Astrocyte (in vitro differentiated cells and primary cell): ENCODE data around the gene AIF1. TPM values are rescaled to one million over a fixed set of nuclear protein-coding genes. Genes with fewer than 3 reads are reported as not detected.

Source experiments
- DNase-seq: peaks from one replicate; pipeline ENCODE4 v3.0.0-alpha.2; 2010; ENCODE audit warnings: low read depth
- FAIRE-seq: peaks from 2 replicates; lab custom pipeline; 2011; peaks lifted over from hg19 to GRCh38; lab: Jason Lieb, UNC
- H2AFZ ChIP-seq: 2 replicates; pipeline ENCODE4 v1.6.0; 2012; ENCODE audit warnings: low read depth, low read length, inconsistent platforms
- H3K27ac ChIP-seq: 2 replicates; pipeline ENCODE4 v1.5.1; 2011; ENCODE audit warnings: low read depth, low read length, inconsistent platforms
- H3K27me3 ChIP-seq: 2 replicates; pipeline ENCODE4 v1.6.0; 2011; ENCODE audit warnings: low read length, inconsistent platforms; ENCODE audit not compliant: insufficient read depth
- H3K36me3 ChIP-seq: 2 replicates; pipeline ENCODE4 v1.5.1; 2011; ENCODE audit warnings: low read length, inconsistent platforms; ENCODE audit not compliant: insufficient read depth
- H3K4me1 ChIP-seq: 2 replicates; pipeline ENCODE4 v1.5.1; 2011; ENCODE audit warnings: low read length, inconsistent platforms; ENCODE audit not compliant: insufficient read depth
- H3K4me2 ChIP-seq: 2 replicates; pipeline ENCODE4 v1.6.0; 2012; ENCODE audit warnings: low read length, inconsistent platforms
- H3K4me3 ChIP-seq: 2 replicates; pipeline ENCODE4 v1.5.1; 2011; ENCODE audit warnings: low read depth, mild to moderate bottlenecking, low read length, inconsistent platforms; ENCODE audit not compliant: insufficient read depth
- H3K79me2 ChIP-seq: 2 replicates; pipeline ENCODE4 v1.6.0; 2012; ENCODE audit warnings: mild to moderate bottlenecking, low read length, inconsistent platforms; ENCODE audit not compliant: insufficient read depth
- H3K9ac ChIP-seq: 2 replicates; pipeline ENCODE4 v1.6.0; 2012; ENCODE audit warnings: mild to moderate bottlenecking, low read length, inconsistent platforms
- H3K9me3 ChIP-seq: 2 replicates; pipeline ENCODE4 v1.5.1; 2012; ENCODE audit warnings: low read depth, mild to moderate bottlenecking, low read length, inconsistent platforms; ENCODE audit not compliant: insufficient read depth
- H4K20me1 ChIP-seq: 2 replicates; pipeline ENCODE4 v1.6.0; 2012; ENCODE audit warnings: low read length, inconsistent platforms; ENCODE audit not compliant: insufficient read depth
- H3K27ac Mint-ChIP-seq: one replicate; pipeline ENCODE4 v1.8.0; 2021; ENCODE audit warnings: mild to moderate bottlenecking, mixed read lengths; ENCODE audit not compliant: unreplicated experiment
- H3K27me3 Mint-ChIP-seq: one replicate; pipeline ENCODE4 v1.8.0; 2021; ENCODE audit warnings: low read depth, mixed read lengths; ENCODE audit not compliant: unreplicated experiment
- H3K36me3 Mint-ChIP-seq: one replicate; pipeline ENCODE4 v1.8.0; 2021; ENCODE audit warnings: low read depth, mixed read lengths; ENCODE audit not compliant: unreplicated experiment
- H3K4me1 Mint-ChIP-seq: one replicate; pipeline ENCODE4 v1.8.0; 2021; ENCODE audit warnings: low read depth, mixed read lengths; ENCODE audit not compliant: unreplicated experiment
- H3K4me3 Mint-ChIP-seq: one replicate; pipeline ENCODE4 v1.8.0; 2021; ENCODE audit warnings: mild to moderate bottlenecking, moderate library complexity, mixed read lengths; ENCODE audit not compliant: unreplicated experiment
- H3K9me3 Mint-ChIP-seq: one replicate; pipeline ENCODE4 v1.8.0; 2021; ENCODE audit warnings: mild to moderate bottlenecking, mixed read lengths; ENCODE audit not compliant: unreplicated experiment
- CTCF ChIP-seq: IDR thresholded peaks from 2 replicates; pipeline ENCODE4 v1.5.1; 2011; ENCODE audit warnings: low read depth, mild to moderate bottlenecking, inconsistent platforms, low read length, moderate library complexity; ENCODE audit not compliant: insufficient read depth
- EZH2 ChIP-seq: IDR thresholded peaks from 2 replicates; pipeline ENCODE4 v1.6.1; 2012; ENCODE audit warnings: mild to moderate bottlenecking, low read length, inconsistent platforms; ENCODE audit not compliant: insufficient read depth
- total RNA-seq: library from RNA; stranded (reverse); gene quantifications from 2 replicates; pipeline ENCODE4 v1.2.1, GENCODE V29; 2021

AIF1 gene
- total RNA-seq, 1 donor from 2014 or later: not detected

GRCh38 chr6:31663126-31663960 is 48.3 kb downstream of the AIF1 start:
- Histone ChIP-seq H2AFZ (no peak overlapping the region), H3K79me2 (peaks cover 87% of the 10 kb centered on the region), H3K36me3 (peaks cover 15% of the 10 kb centered on the region), H4K20me1 (peaks cover 29% of the 10 kb centered on the region), H3K4me3 (peak overlapping the region; percentile 94), H3K4me1 (peaks cover 43% of the 10 kb centered on the region), H3K27ac (peak overlapping the region; percentile 90), H3K4me2 (peak overlapping the region; percentile 98), H3K9ac (peak overlapping the region; percentile 99), H3K27me3 (no peaks in the 10 kb centered on the region), H3K9me3 (no peaks in the 10 kb centered on the region)
- Mint-ChIP-seq H3K9me3 (no peaks in the 10 kb centered on the region), H3K27ac (no peak overlapping the region), H3K36me3 (peaks cover 9% of the 10 kb centered on the region), H3K27me3 (no peaks in the 10 kb centered on the region), H3K4me3 (peak overlapping the region; percentile 98), H3K4me1 (peaks cover 35% of the 10 kb centered on the region)
- no peak for FAIRE-seq
- DNase-seq: no peak
- no peak for TF ChIP-seq EZH2
- no peak for TF ChIP-seq CTCF

GRCh38 chr6:31663961-31664789 is 49.1 kb downstream of the AIF1 start:
- H3K4me1 ChIP-seq: peaks cover 38% of the 10 kb centered on the region
- peaks cover 24% of the 10 kb centered on the region for H3K36me3 ChIP-seq
- H3K9me3 ChIP-seq: no peaks in the 10 kb centered on the region
- Mint-ChIP-seq H3K9me3 (no peaks in the 10 kb centered on the region), H3K36me3 (peaks cover 14% of the 10 kb centered on the region), H3K27ac (peak overlapping the region; percentile 95), H3K4me3 (peak overlapping the region; percentile 98), H3K27me3 (no peaks in the 10 kb centered on the region), H3K4me1 (peaks cover 34% of the 10 kb centered on the region)
- H3K27ac ChIP-seq: peak overlapping the region; percentile 90
- no peak for FAIRE-seq
- H3K4me3 ChIP-seq: peak overlapping the region; percentile 94
- TF ChIP-seq EZH2 (no peak), CTCF (no peak)
- peak overlapping the region; percentile 98 for H3K4me2 ChIP-seq
- peak overlapping the region; percentile 99 for H3K9ac ChIP-seq
- no peaks in the 10 kb centered on the region for H3K27me3 ChIP-seq
- DNase-seq: peak; percentile 74
- peak overlapping the region; percentile 57 for H2AFZ ChIP-seq
- H4K20me1 ChIP-seq: peaks cover 29% of the 10 kb centered on the region
- H3K79me2 ChIP-seq: peaks cover 87% of the 10 kb centered on the region
